Breast epithelium (tissue), 4 donors: ENCODE data around the gene TTC7B. TPM values are rescaled to one million over a fixed set of nuclear protein-coding genes. Genes with fewer than 3 reads are reported as not detected.

Experiments
- DNase-seq, 2 donors: peaks; one replicate each; pipeline ENCODE4 v3.0.0-alpha.2; 2019; ENCODE audit warnings: low spot score in 2 of 2
- H3K27ac ChIP-seq, 2 donors: fragments of 200-600 bp; sonication (generic) in 1 of 2; one replicate each; pipeline ENCODE4 v1.5.1; 2016 to 2019; ENCODE audit warnings: mild to moderate bottlenecking in 1 of 2
- H3K27me3 ChIP-seq, 2 donors: fragments of 200-600 bp; sonication (generic) in 1 of 2; one replicate each; pipeline versions ENCODE4 v1.5.1 to v1.6.0; 2017 to 2019; ENCODE audit warnings: control low read depth in 1 of 2, mild to moderate bottlenecking in 1 of 2
- H3K36me3 ChIP-seq: fragments of 200-600 bp; one replicate; pipeline ENCODE4 v1.5.1; 2019
- H3K4me1 ChIP-seq, 2 donors: fragments of 200-600 bp; sonication (generic); one replicate each; pipeline ENCODE4 v1.5.1; 2016 to 2019; ENCODE audit warnings: control low read depth in 1 of 2
- H3K4me3 ChIP-seq, 3 donors: fragments of 200-600 bp; sonication (generic); 1 replicate in 2 of 3; 2 replicates in 1 of 3; pipeline ENCODE4 v1.5.1; 2016 to 2019; ENCODE audit warnings: mild to moderate bottlenecking in 3 of 3, moderate library complexity in 2 of 3
- H3K9me3 ChIP-seq, 2 donors: fragments of 200-600 bp; sonication (generic) in 1 of 2; one replicate each; pipeline ENCODE4 v1.5.1; 2016 to 2019; ENCODE audit warnings: control low read depth in 1 of 2
- CTCF ChIP-seq, 3 donors: fragments of 450-650 bp; IDR thresholded peaks; one replicate each; pipeline ENCODE4 v1.5.1; 2016 to 2017; ENCODE audit warnings: antibody characterized with exemption in 3 of 3, mild to moderate bottlenecking in 3 of 3, moderate library complexity in 3 of 3
- POLR2A ChIP-seq: fragments of 450-650 bp; IDR thresholded peaks from one replicate; pipeline ENCODE4 v1.6.1; 2016; ENCODE audit warnings: antibody characterized with exemption, mild to moderate bottlenecking, moderate library complexity
- POLR2AphosphoS5 ChIP-seq, 3 donors: sonication (generic); formaldehyde crosslinking; IDR thresholded peaks; one replicate each; pipeline ENCODE4 v1.6.1; 2017; ENCODE audit warnings: antibody characterized with exemption in 3 of 3
- intact Hi-C: fragments of 100-400 bp; cut with DNase I; formaldehyde crosslinking; loops from one replicate; pipeline ENCODE4 v1.15.1; 2023; ENCODE audit warnings: low total_unique reads
- total RNA-seq, 3 donors: library from RNA; depleted of rRNA; stranded (reverse); fragments of >200 nt; gene quantifications; one replicate each; pipeline ENCODE4 v1.1.0, GENCODE V29; 2016

The TTC7B gene
- total RNA-seq, 3 donors from 2014 or later, result 14.0 to 29.1 (median 22.0) TPM

DNA sequence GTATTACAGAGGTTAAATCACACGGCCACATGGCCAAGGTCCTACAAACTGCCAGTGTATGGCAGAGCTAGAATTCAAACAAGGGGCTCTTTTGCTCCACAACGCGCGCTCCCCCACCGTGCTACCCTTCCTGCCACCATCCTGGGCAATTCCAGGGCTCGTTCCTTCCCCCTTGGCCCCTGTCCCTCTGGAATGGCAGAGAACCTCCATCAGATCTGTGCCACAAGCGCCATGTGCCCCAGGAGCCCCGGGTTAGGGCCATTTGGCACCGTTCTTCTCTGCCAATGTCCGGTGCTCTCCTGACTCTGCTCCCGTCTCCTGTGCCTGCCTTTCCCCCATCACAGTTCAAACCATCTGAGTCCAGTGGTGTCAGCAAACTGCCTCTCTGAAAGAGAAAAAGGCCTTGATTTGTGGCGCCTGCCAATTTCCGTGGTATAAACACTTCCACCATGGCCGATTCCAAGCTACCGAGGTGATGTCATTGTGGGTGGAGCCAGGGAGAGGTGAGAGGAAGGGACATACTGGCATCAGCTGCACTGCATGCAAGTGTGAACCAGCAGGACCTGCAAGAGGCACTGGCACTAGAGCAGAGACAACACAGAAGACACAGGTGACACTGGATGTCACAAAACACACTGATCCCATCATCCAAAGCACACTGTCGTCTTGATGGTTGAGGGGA, 256.3 kb downstream of the TTC7B start:
- no peak for TF ChIP-seq POLR2A
- no peak for TF ChIP-seq POLR2AphosphoS5 (IDR thresholded peaks at IDR 0.05)
- no peak for TF ChIP-seq CTCF (IDR thresholded peaks at IDR 0.05)
- H3K9me3 ChIP-seq, result no peaks in the 10 kb centered on the region
- H3K4me3 ChIP-seq, result no peak overlapping the region
- H3K36me3 ChIP-seq, result no peaks in the 10 kb centered on the region
- intact Hi-C loops, result no loop called here
- no peak for DNase-seq
- no peaks in the 10 kb centered on the region for H3K4me1 ChIP-seq
- no peak overlapping the region for H3K27ac ChIP-seq
- no peaks in the 10 kb centered on the region for H3K27me3 ChIP-seq

DNA sequence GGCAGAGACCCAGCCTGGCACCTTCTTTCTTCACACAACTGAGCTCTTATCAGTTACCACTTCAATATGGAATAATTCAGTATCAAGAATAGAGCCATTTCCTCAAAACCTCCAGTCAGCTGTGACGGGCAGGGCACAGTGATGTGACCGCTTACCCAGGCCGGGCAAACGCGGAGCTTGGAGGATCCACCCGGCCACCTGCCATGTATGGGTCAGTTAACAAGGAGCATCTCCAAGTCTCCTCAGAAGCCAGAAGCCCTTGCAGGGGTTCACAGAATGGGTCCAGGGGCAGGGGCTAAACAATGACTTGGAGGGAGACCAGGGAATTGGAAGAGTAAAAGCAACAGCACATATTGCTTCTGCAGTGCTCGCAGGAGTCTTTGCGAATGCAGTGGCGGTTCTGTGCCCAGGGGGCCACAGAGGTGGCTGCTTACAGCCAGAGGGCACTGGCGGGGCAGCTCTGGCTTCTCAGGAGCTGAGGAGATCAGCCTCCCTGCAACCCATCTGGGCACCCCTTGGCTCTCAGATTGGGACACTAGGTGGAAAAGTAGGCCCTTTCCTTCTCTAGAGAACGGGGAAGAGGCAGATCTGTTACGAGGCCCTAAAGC, 257.1 kb downstream of the TTC7B start:
- Histone ChIP-seq H3K36me3 (no peaks in the 10 kb centered on the region), H3K27ac (no peak overlapping the region), H3K9me3 (no peaks in the 10 kb centered on the region), H3K27me3 (no peaks in the 10 kb centered on the region), H3K4me3 (no peak overlapping the region), H3K4me1 (no peaks in the 10 kb centered on the region)
- intact Hi-C loops, result no loop called here
- no peak for DNase-seq
- no peak for TF ChIP-seq CTCF (IDR thresholded peaks at IDR 0.05)
- no peak for TF ChIP-seq POLR2A
- TF ChIP-seq POLR2AphosphoS5 (IDR thresholded peaks at IDR 0.05), result no peak

GRCh38 chr14:90558041-90558982, 257.9 kb downstream of the TTC7B start:
- Histone ChIP-seq H3K27me3 (no peaks in the 10 kb centered on the region), H3K4me3 (no peak overlapping the region), H3K4me1 (no peaks in the 10 kb centered on the region), H3K27ac (no peak overlapping the region), H3K36me3 (no peaks in the 10 kb centered on the region), H3K9me3 (no peaks in the 10 kb centered on the region)
- DNase-seq, result no peak
- TF ChIP-seq POLR2A (no peak), CTCF (IDR thresholded peaks at IDR 0.05) (no peak), POLR2AphosphoS5 (IDR thresholded peaks at IDR 0.05) (no peak)
- intact Hi-C loops, result no loop called here

DNA sequence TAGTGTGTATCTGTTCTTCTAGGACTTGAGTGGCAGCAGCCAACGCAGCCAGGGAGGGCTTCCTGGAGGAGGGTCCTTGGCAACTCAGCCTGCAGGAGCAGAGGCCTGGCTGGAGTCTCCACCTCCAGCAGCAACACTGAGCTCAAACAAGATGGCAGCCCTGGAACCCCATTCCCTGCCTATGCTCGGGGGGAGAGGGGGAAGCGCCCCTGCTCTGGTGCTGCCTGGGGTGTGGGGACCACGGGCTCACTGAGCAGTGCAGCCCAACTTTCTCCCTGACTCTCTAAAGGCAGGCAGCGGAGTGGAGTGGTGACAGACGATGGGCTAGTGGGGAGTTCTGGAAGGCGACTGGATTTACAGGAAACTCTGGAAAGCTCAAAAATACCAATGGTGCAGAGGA, 258.7 kb downstream of the TTC7B start:
- intact Hi-C loops, result no loop called here
- Histone ChIP-seq H3K4me1 (no peaks in the 10 kb centered on the region), H3K27ac (no peak overlapping the region), H3K36me3 (no peaks in the 10 kb centered on the region), H3K9me3 (no peaks in the 10 kb centered on the region), H3K27me3 (no peaks in the 10 kb centered on the region), H3K4me3 (no peak overlapping the region)
- DNase-seq, result no peak
- no peak for TF ChIP-seq POLR2A
- no peak for TF ChIP-seq POLR2AphosphoS5 (IDR thresholded peaks at IDR 0.05)
- TF ChIP-seq CTCF (IDR thresholded peaks at IDR 0.05), result no peak
